Amygdala (tissue), 56 donors: ENCODE measurements around the gene CUL4B.
"Not testable (repeated sequence)": the region's sequence is repeated elsewhere in the genome, so short reads cannot be mapped to it uniquely, and the experiment has no call there.

Source experiments
- DNase-seq, 56 donors: peaks; one replicate each; lab custom pipeline; 2025; lab: John Stamatoyannopoulos, UW

Gene CUL4B

DNA sequence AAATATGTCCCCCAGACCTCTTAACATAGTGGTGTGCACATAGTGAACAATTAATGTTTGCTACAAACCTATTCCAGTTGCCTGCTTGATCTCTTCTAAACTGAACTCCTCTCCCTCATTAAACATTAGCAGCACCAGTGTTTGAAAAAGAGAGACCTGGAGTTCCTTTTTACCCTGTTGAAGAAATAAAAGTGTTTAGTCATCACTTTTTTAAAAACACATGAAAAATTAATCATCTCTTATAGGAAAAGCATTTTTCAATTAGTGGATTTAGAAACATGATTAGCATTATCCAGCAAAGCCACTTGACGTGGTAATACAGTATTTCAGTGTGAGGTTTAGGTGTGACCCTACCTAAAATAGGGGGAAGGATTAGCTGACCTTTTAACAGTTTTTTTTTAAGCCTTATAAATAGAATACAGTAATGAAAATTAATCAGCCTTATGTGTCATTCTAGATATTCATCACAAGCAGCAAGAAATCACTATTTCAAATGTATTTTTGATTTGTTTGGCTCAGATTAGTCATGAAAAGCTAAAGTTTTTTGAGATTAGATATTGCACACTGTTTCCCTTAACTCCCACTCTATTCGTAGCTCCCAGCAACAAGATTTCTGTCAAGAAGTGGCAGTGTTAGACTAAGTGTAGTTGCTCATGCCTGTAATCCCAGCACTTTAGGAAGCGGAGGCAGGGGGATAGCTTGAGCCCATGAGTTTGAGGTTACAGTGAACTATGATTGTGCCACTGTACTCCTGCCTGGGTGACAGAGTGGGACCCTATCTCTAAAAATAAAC is 26.2 kb downstream of the CUL4B start:
- DNase-seq: no peak

DNA sequence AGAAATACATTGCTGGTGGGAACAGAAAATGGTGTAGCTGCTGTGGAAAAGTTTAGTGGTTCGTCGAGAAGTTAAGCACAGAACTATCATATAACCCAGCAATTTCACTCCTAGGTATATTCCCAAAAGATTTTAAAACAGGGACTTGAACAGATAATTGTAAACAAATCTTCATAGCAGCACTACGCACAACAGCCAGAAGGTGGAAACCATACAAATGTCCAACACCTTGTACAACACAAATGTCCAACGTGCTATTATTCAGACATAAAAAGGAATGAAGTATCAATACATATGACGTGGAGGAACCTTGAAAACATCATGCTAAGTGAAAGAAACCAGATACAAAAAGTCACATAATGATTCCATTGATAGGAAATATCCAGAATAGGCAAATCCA is 37.9 kb downstream of the CUL4B start:
- DNase-seq: no peak

DNA sequence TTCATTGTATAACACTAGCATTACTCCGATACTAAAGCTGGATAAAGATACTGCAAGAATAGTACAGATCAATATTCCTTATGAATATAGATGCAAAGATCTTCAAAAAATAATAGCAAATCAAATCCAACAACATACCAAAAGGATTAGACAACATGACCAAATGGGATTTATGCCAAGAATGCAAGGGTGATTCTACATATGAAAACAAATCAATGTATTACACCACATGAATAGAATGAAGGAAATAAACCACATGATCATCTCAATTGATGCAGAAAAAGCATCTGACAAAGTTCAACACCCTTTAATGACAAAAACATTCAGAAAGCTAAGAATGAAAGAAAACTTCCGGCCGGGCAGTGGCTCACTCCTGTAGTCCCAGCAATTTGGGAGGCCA is 42.8 kb downstream of the CUL4B start:
- DNase-seq: no peak

DNA sequence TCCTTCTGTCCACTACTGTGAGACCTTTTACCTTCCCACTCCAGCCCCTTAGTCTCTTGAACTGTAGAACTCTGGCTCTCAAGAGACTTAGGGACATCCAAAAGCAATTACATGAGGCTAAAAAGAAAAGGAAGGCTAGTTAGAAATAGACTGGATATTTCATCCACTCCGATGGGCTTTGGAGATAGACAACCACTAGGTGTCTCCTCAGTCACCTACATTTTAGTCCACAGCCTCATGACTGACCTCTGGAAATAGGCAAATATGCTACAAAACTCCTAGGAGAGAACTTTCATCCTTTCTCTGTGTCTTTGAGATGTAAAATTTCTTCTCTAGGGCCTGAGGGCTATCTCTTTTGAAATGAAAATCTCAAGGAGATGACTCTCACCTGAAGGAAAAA is 46.5 kb downstream of the CUL4B start:
- no peak for DNase-seq

DNA sequence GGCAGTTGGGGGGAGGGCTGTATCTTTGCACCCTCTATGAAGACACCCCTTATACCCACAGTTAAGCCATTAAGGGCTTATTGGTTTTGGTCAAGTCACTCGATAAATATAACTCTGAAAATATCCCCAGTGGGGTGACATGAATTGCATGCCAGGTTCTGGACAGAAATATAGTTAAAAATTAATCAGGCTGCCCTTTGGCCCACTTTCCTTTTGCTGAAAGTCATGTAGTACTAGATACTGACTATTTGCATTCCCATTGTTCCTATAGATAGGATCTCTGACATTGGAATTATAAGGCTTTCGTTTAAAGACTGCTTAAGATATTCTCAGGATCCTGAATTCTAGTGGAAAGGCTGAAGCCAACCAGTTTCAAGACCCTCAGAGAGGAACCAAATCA is 48.1 kb downstream of the CUL4B start:
- DNase-seq: no peak

DNA sequence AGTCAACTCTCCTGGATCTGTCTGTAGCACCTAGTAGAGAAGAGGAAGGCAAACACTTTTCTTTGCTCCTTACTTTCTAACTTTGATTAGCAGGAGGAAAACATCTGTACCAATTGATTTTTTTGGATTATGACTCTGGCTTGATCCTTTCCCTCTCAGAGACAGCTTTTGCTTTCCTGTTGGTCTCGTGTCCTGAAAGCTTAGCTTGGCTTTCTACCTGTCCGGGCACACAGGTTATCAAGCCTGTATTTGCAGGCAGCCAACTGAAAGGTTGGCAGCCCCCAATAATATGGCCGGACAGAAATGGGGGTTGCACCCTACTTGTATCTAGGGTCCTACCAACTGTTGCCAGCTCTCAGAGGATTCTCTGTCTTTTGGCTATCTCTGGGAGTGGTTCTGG is 48.5 kb downstream of the CUL4B start:
- DNase-seq: no peak

DNA sequence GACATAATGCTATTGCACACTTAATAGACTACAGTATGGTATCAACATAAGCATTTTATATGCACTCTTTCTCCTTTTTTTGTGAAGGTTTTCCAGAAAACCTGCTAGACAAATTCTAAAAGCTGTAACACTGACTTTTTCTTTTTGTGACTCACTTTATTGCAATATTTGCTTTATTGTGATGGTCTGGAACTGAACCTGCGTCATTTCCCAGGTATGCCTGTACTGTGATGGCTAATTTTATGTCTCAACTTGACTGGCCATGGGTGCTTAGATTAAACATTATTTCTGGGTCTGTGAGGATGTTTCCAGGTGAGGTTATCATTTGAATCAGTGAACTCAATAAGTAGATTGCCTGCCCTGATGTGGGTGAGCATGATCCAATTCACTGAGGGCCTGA is 56.2 kb downstream of the CUL4B start:
- DNase-seq: no peak

DNA sequence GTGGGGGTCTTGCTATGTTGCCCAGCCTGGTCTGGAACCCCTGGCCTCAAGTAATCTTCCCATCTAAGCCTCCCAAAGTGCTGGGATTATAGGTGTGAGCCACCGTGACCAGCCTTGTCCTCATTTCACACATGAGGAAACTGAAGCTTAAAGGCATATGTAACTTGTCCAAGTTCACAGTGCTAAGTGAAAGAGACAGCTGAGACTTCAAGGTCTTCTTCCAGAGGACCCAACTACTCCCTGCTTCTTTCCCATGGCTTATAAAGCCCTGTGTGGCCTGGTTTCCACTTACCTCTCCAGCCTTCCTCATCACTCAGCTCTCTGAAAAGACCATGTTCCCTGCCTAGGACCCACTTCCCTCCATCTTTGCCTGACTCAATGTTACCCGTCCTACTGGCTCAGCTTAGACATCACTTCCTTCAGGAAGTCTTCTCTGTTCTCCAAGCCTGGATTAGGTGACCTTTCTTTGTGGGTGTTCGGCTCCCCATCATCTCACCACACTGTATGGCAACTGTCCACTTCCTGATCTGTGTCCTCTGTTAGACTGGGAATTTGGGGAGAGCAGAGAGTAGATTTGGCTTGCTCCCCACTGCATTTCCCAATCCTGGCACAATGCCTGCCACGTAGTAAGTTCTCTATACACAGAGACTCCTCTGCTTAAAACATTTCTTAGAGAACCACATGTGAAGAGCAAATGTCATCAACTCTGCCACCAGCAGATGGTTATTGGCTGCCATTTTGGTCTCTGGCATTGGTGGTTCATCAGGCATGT is 61.3 kb downstream of the CUL4B start:
- no peak for DNase-seq

DNA sequence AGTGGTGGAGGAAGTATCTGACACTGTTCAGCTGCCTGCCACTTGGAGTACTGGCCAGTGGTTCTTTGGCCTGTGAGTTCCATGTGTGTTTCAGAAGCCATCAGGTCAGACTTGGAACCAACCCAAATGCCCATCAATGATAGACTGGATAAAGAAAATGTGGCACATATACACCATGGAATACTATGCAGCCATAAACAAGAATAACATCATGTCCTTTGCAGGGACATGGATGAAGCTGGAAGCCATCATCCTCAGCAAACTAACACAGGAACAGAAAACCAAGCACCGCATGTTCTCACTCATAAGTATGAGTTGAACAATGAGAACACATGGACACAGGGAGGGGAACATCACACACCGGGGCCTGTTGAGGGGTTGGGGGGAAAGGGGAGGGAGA is 70.6 kb downstream of the CUL4B start:
- DNase-seq: not testable (repeated sequence)

DNA sequence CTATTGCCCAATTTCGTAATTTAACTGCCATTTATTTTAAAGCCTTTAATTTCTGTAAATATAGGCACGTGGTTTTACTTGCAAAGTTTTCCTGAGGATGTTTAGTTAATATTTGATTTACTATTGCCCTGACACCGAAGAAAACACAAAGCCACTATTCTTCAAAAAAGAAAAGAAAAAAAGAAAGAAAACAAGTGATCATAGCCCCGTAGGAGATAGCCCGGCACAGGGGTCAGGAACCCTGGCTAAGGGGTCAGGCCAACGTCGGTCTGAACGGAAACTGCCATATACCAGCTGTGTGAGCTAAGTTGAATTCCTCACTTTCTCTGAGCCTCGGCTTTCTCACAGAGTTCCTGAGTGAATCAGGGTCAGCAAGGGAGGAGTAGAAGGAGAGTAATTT is 74.0 kb downstream of the CUL4B start:
- DNase-seq: no peak

DNA sequence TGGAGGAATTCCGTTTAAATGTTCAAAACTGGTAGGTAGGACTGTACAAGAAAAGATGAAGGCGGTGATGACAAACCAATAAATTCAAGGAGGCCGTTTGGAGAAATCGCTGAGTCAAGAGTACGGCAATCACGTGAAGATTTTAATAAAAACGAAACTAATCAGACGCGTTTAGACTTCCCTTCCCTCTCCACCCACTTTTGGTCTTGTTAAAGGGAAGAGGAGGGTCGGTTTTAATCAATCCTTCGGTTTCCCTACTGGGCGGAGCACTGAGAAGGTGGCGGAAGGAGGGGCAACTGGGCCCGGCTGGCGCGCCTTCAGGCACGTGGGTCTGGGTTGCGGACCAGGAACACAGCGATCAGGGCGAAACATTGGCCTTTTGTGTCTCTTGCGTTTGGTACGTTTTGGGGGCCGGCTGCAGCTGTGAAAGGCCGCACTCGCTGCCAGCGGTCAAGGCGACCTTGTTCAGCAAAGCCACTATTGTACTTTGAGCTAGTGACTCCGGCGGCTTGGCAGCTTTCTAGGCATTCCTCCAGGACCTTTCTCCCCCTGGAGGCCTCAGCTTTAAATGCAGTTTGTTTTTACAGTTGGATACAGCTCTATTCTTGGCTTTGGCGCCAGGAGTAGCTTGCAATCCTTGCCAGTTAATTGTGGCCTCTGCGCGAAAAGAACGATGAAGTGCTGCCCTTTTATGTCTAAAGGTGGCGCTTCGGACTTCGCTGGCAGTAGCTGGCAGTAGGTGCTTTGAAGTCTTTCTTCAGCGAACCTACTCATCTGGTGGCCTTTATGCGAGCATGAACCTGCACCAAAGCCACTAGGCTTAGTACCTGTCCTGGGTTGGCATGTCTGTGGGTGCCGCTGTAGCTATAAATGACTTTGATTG is 74.9 kb downstream of the CUL4B start:
- DNase-seq: peak; percentile 3 to 90 (median 74)

DNA sequence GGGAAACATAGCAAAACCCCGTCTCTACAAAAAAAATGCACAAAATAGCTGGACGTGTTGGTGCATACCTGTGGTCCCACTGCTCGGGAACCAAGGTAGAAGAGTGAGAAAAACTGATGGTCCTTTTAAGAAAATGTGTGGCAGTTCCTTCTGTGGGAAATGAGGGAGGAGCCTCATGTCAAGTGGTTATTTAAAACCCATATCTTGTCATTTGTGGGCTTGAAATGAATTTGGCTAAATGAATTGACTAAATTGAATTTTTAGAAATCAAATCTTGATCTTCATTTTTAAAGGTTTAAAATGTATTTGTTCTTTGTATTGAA is 75.5 kb downstream of the CUL4B start:
- no peak for DNase-seq

DNA sequence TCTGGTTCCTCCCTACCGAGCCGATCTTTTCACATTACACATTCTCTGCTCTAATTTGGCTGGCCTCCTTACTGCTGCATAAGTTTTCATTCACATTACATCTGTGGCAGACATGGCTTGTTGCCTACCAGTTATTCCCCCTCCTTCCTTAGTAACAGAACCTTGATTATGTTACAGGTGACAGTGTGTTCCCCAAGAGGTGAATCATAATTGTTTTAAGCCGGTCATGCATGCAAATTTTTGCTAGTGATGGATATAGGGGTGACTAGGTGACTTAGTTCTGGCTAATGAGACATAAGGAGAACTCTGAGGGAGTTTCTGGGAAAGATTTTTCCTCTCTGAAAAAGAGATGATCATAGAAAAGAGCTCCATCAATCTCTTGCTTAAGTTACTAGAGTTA is 83.3 kb downstream of the CUL4B start:
- no peak for DNase-seq

DNA sequence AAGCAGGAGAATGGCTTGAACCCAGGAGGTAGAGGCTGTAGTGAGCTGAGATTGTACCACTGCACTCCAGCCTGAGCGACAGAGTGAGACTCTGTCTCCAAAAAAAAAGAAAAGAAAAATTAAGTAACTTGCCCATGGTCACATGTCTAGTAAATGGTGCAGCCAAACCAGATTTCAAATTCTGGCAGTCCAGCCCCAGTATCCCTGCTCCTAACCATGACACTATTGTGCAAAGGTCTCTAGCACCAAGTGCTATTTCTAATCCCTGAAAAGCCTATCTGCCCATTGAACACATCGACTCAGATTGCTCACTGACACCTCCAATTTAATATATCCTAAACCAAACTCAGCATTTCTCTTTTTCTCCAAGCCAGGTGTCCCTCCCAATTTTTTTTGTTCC is 84.0 kb downstream of the CUL4B start:
- DNase-seq: no peak

DNA sequence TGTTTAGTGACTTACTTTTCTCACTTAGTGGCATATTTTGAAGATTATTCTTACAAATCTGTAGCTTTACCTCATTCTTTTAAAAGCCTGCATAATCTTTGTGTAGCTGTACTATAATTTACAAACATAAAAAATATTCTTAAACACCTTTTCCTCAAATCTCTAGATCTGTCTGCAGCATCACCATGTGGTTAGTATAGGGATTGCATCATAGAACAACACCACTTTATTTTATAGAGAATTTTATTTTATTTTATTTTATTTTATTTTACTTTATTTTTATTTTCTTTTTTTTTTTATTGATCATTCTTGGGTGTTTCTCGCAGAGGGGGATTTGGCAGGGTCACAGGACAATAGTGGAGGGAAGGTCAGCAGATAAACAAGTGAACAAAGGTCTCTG is 85.3 kb downstream of the CUL4B start:
- DNase-seq: not testable (repeated sequence)
